Peyer's patch (tissue), 4 donors: Measurements from ENCODE around the gene MYH7. TPM values are rescaled to one million over a fixed set of nuclear protein-coding genes. Genes with fewer than 3 reads are reported as not detected.

ENCODE experiments used
- DNase-seq, 3 donors: peaks; one replicate each; pipeline ENCODE4 v3.0.0-alpha.2; 2017 to 2019
- H3K27ac ChIP-seq, 4 donors: fragments of 200-600 bp; sonication (generic); one replicate each; pipeline ENCODE4 v1.5.1; 2016 to 2019
- H3K27me3 ChIP-seq, 2 donors: fragments of 200-600 bp; sonication (generic); one replicate each; pipeline ENCODE4 v1.5.1; 2019
- H3K36me3 ChIP-seq, 3 donors: fragments of 200-600 bp; sonication (generic); one replicate each; pipeline ENCODE4 v1.5.1; 2016 to 2019
- H3K4me1 ChIP-seq, 4 donors: fragments of 200-600 bp; sonication (generic); one replicate each; pipeline ENCODE4 v1.5.1; 2016 to 2019
- H3K4me3 ChIP-seq, 4 donors: fragments of 200-600 bp; sonication (generic); 1 replicate in 3 of 4; 2 replicates in 1 of 4; pipeline ENCODE4 v1.5.1; 2016 to 2019; ENCODE audit warnings: mild to moderate bottlenecking in 1 of 4
- H3K9me3 ChIP-seq, 4 donors: fragments of 200-600 bp; sonication (generic); one replicate each; pipeline ENCODE4 v1.5.1; 2016 to 2019; ENCODE audit warnings: mild to moderate bottlenecking in 1 of 4
- POLR2A ChIP-seq, 2 donors: fragments of 450-650 bp; IDR thresholded peaks; one replicate each; pipeline ENCODE4 v1.5.1; 2017; ENCODE audit warnings: antibody characterized with exemption in 2 of 2, mild to moderate bottlenecking in 2 of 2, moderate library complexity in 2 of 2
- total RNA-seq, 4 donors: library from RNA; depleted of rRNA; stranded (reverse); fragments of >200 nt; gene quantifications; one replicate each; pipeline ENCODE4 v1.1.0, GENCODE V29; 2016
- TF ChIP-seq, protein P1 (sequence below), 6 experiments: fragments of 450-650 bp in 4 of 6; fragments of 200-600 bp in 2 of 6; sonication (generic) in 1 of 6; IDR thresholded peaks; one replicate each; pipeline ENCODE4 v1.5.1; 2017 to 2019; ENCODE audit warnings: antibody characterized with exemption in 6 of 6, mild to moderate bottlenecking in 3 of 6, moderate library complexity in 1 of 6

Gene MYH7
- total RNA-seq, 4 donors from 2014 or later: 0.18 to 0.40 (median 0.19) TPM; not detected in 1

DNA sequence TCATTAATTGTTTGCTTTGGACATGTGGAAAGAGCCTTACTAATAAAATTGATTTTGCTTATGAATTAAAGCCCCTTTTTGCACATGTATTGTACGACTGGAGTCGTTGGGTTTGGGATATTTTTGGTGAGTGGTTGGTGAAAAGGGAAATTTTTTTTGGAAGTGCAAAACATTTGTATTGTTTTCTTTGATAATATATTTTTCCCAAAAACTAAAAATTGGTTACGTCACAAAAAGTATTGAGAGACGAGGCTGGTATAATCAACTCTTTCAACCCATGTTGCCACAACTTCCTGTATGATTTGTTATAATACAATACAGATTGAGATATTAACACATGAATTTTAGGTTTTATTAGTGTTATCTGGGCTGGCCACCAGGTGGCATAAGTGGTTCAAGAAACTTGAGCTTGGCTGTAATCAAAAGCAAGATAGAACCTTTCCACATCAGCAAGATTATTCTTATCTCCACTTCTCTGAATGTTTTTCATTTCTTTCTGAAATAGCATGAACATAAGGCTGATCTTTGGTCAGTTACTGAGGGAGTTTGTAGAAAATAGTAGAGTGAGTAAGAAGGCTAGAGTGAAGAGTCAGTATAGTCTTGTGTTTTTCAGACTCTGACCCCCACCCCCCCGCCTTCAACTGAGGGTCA lies 42.8 kb upstream of the MYH7 start:
- no peaks in the 10 kb centered on the region for H3K9me3 ChIP-seq
- no peaks in the 10 kb centered on the region for H3K4me1 ChIP-seq
- H3K36me3 ChIP-seq: peaks cover 0 to 60% (median 4%) of the 10 kb centered on the region in 3 donors
- H3K27ac ChIP-seq: no peak overlapping the region
- no peaks in the 10 kb centered on the region for H3K27me3 ChIP-seq
- DNase-seq: peak; percentile 54 to 80 (median 62)
- no peak for TF ChIP-seq POLR2A (IDR thresholded peaks at IDR 0.05)
- TF ChIP-seq, protein P1, sequence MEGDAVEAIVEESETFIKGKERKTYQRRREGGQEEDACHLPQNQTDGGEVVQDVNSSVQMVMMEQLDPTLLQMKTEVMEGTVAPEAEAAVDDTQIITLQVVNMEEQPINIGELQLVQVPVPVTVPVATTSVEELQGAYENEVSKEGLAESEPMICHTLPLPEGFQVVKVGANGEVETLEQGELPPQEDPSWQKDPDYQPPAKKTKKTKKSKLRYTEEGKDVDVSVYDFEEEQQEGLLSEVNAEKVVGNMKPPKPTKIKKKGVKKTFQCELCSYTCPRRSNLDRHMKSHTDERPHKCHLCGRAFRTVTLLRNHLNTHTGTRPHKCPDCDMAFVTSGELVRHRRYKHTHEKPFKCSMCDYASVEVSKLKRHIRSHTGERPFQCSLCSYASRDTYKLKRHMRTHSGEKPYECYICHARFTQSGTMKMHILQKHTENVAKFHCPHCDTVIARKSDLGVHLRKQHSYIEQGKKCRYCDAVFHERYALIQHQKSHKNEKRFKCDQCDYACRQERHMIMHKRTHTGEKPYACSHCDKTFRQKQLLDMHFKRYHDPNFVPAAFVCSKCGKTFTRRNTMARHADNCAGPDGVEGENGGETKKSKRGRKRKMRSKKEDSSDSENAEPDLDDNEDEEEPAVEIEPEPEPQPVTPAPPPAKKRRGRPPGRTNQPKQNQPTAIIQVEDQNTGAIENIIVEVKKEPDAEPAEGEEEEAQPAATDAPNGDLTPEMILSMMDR (IDR thresholded peaks at IDR 0.05): peak; percentile 51 to 92 (median 84)
- no peak overlapping the region for H3K4me3 ChIP-seq

DNA sequence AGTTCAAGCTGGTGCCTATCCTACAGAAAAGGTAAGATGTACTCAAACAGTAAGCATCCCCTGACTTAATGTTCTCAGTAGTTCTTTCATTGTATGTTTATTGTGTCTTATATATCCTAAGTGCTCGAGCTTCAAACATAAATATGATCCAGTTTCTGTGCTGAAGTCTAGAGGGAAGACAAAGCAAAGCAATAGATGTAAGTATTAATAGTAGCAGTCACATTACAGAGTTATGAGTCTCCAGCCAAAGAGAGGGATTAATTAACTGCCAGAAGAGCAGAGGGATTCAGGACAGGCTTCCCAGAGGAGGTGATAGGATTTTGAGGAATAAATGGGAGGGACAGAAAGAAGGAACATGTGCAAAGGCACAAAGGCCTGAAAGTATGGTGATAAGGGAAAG lies 35.5 kb upstream of the MYH7 start:
- DNase-seq: no peak
- H3K36me3 ChIP-seq: peaks cover 0 to 47% (median 4%) of the 10 kb centered on the region in 3 donors
- no peaks in the 10 kb centered on the region for H3K9me3 ChIP-seq
- TF ChIP-seq, protein P1 (IDR thresholded peaks at IDR 0.05): no peak
- no peak for TF ChIP-seq POLR2A (IDR thresholded peaks at IDR 0.05)
- no peaks in the 10 kb centered on the region for H3K27me3 ChIP-seq
- H3K27ac ChIP-seq: no peak overlapping the region
- no peak overlapping the region for H3K4me3 ChIP-seq
- H3K4me1 ChIP-seq: peaks cover 0 to 6% (median 0%) of the 10 kb centered on the region in 4 donors

DNA sequence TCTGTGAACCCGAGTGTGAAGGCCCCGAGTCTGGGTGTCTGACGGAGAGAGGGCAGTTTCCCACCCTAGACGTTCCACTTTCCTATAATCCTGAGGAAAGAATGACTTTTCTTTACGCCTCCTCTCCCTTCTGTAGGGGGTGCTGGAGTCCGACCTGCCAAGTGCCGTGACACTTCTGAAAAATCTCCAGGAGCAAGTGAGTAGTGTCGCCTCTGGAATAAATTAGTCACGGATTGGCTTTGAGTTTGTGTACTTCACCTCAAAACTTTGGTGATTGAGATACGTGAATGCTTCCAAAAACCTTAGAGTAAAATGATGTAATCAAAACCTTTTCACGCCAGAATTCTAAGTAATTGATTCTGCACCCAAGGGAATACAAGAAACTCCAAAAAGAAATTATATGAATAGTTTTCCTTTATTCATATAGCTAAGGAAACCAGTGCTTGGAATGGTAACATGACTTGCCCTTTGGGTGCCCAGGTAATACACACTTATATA lies 34.5 kb upstream of the MYH7 start:
- peak overlapping the region; percentile 57 to 99 (median 74) for H3K4me3 ChIP-seq
- no peaks in the 10 kb centered on the region for H3K9me3 ChIP-seq
- DNase-seq: no peak
- no peaks in the 10 kb centered on the region for H3K27me3 ChIP-seq
- H3K36me3 ChIP-seq: peaks cover 0 to 37% (median 0%) of the 10 kb centered on the region in 3 donors
- H3K27ac ChIP-seq: peak overlapping the region; percentile 69 to 86 (median 78)
- no peak for TF ChIP-seq POLR2A (IDR thresholded peaks at IDR 0.05)
- TF ChIP-seq, protein P1 (IDR thresholded peaks at IDR 0.05): no peak
- peaks cover 0 to 6% (median 0%) of the 10 kb centered on the region in 4 donors for H3K4me1 ChIP-seq

DNA sequence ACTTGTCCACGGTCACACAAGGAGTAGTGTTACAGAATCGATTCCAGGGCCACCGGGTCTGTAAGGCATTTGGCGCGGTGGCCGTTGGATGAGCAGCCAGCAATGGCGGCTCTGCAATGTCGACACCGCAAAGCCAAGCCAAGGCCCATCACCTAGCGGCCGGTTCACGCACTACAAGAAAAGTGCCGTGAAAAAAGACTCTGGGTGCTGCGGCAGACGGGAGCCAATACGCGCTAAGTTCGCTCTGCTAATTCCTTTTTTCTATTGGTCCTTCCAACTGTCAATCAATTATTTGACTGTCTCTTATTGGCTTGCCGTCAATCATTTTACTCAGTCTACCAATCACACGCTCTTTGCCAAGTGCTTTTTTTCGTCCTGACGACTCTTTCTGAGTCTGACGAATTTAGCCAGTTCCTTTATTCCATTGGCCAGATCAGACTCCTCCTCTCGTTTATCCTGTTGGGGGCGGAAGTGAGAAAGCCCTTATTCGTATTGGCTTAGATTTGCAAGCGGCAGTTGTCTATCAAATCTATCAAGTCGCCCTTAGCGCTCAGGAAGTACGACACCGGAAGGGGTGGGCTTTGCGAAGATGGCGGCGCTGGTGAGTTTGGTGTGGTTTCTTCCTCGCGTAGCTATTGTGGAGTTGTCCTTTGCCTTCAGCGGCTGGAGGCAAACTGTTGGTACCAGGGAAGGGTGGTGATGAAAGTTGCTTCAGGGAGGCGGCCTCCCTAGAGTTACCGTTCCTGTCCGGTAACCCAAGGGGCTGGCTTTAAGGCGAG lies 33.9 kb upstream of the MYH7 start, which contains the start of gene NGDN:
NGDN (plus strand) TSS at position 577 of the 779 bp plus-strand sequence; CDS start at position 590, 13 bp downstream.
- no peaks in the 10 kb centered on the region for H3K27me3 ChIP-seq
- H3K9me3 ChIP-seq: no peaks in the 10 kb centered on the region
- peaks cover 0 to 6% (median 0%) of the 10 kb centered on the region in 4 donors for H3K4me1 ChIP-seq
- peak within 1 kb of the TSS; percentile 57 to 99 (median 74) for H3K4me3 ChIP-seq
- TF ChIP-seq, protein P1 (IDR thresholded peaks at IDR 0.05): peak; percentile 70 to 89 (median 79)
- peak; percentile 27 to 52 for TF ChIP-seq POLR2A (IDR thresholded peaks at IDR 0.05)
- H3K27ac ChIP-seq: peak within 1 kb of the TSS; percentile 69 to 86 (median 78)
- H3K36me3 ChIP-seq: peaks cover 0 to 31% (median 0%) of the 10 kb centered on the region in 3 donors
- DNase-seq: peak; percentile 92 to 97 (median 95)

DNA sequence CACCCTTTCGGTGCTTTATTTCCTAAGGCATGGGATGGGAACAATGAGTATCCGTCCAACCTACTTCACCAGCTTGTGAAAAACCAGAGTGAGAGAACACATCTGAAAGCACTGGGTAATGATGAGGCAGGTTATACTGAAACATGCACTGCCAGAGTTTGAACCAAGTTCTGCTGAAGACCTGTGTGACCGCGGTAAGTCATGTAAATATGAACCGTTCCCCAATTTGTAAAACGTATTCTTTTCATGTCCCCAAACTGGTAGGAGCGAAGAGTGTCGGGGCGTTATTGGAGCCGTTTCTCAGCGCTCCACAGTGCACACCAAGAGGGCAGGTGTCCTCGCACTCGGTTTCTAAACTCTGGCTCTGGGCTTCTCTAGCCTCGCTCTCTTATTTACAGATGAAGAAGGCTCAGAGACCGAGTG lies 33.3 kb upstream of the MYH7 start:
- TF ChIP-seq, protein P1 (IDR thresholded peaks at IDR 0.05): no peak
- no peak for TF ChIP-seq POLR2A (IDR thresholded peaks at IDR 0.05)
- Histone ChIP-seq H3K4me1 (peaks cover 0 to 6% (median 0%) of the 10 kb centered on the region in 4 donors), H3K27ac (peak overlapping the region; percentile 69 to 86 (median 78)), H3K4me3 (peak overlapping the region; percentile 34 to 99 (median 74)), H3K36me3 (peaks cover 0 to 25% (median 0%) of the 10 kb centered on the region in 3 donors), H3K9me3 (no peaks in the 10 kb centered on the region), H3K27me3 (no peaks in the 10 kb centered on the region)
- no peak for DNase-seq
